ENCODE measurements around the gene GPR87.

GPR87 gene

DNA sequence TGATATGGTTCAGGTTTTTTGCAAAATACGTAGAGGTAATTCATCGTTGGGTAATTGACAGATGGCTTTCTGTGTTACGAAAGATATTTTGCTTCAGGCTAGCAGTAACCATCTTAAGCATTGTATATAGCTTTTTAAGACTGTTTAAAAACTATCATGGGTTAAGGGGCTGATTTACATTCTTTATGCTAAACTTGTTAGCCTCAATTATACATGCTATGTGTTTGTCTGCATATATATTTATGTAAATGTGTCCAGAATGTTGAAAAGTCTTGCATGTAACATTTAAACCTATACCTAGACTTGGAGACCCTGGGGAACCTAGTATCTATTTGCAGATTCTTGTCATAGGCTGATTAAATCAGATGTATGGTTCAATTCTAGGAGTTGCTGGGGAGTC is 27.2 kb downstream of the GPR87 start:
- Histone ChIP-seq H3K27me3 (ENCODE audit: insufficient read depth, poor library complexity, severe bottlenecking) (no peaks in the 10 kb centered on the region), H3K27ac (replicated peaks) (no peak overlapping the region), H3K4me3 (replicated peaks; ENCODE audit: insufficient read depth, low read length) (no peak overlapping the region)
- TF ChIP-seq POLR2AphosphoS5 (IDR thresholded peaks at IDR 0.05; ENCODE audit: low read depth) (no peak), SPI1 (IDR thresholded peaks at IDR 0.05; ENCODE audit: borderline replicate concordance, low read depth) (no peak), GABPA (IDR thresholded peaks at IDR 0.05; ENCODE audit: low read depth) (no peak)
- TF ChIP-seq, protein P1, sequence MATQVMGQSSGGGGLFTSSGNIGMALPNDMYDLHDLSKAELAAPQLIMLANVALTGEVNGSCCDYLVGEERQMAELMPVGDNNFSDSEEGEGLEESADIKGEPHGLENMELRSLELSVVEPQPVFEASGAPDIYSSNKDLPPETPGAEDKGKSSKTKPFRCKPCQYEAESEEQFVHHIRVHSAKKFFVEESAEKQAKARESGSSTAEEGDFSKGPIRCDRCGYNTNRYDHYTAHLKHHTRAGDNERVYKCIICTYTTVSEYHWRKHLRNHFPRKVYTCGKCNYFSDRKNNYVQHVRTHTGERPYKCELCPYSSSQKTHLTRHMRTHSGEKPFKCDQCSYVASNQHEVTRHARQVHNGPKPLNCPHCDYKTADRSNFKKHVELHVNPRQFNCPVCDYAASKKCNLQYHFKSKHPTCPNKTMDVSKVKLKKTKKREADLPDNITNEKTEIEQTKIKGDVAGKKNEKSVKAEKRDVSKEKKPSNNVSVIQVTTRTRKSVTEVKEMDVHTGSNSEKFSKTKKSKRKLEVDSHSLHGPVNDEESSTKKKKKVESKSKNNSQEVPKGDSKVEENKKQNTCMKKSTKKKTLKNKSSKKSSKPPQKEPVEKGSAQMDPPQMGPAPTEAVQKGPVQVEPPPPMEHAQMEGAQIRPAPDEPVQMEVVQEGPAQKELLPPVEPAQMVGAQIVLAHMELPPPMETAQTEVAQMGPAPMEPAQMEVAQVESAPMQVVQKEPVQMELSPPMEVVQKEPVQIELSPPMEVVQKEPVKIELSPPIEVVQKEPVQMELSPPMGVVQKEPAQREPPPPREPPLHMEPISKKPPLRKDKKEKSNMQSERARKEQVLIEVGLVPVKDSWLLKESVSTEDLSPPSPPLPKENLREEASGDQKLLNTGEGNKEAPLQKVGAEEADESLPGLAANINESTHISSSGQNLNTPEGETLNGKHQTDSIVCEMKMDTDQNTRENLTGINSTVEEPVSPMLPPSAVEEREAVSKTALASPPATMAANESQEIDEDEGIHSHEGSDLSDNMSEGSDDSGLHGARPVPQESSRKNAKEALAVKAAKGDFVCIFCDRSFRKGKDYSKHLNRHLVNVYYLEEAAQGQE (IDR thresholded peaks at IDR 0.05; ENCODE audit: insufficient replicate concordance, low read depth) = no peak
- TF ChIP-seq, protein P2, sequence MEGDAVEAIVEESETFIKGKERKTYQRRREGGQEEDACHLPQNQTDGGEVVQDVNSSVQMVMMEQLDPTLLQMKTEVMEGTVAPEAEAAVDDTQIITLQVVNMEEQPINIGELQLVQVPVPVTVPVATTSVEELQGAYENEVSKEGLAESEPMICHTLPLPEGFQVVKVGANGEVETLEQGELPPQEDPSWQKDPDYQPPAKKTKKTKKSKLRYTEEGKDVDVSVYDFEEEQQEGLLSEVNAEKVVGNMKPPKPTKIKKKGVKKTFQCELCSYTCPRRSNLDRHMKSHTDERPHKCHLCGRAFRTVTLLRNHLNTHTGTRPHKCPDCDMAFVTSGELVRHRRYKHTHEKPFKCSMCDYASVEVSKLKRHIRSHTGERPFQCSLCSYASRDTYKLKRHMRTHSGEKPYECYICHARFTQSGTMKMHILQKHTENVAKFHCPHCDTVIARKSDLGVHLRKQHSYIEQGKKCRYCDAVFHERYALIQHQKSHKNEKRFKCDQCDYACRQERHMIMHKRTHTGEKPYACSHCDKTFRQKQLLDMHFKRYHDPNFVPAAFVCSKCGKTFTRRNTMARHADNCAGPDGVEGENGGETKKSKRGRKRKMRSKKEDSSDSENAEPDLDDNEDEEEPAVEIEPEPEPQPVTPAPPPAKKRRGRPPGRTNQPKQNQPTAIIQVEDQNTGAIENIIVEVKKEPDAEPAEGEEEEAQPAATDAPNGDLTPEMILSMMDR (IDR thresholded peaks at IDR 0.05; ENCODE audit: insufficient read depth, low read length) = no peak
- DNase-seq (ENCODE audit: low read depth in 1 of 2, low spot score in 1 of 2) = no peak

DNA sequence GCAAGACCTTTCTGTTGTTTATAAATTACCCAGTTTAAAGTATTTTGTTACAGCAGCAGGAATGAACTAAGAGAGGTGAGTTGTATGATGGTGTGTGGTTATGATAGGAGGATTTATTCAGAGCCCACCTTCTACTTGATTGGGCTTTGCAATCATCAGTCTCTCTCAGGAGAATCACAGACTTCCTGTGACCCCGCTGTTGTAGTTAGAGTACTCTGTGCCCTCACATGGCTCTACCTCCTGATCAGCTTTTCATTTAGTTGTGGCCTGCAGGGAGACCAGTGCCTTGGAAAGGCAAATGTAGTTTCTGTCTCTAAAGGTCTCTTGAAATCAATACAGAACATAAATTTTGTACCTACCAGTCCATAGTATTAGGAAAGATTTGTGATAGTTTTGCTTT is 30.7 kb downstream of the GPR87 start:
- H3K27me3 ChIP-seq (ENCODE audit: insufficient read depth, poor library complexity, severe bottlenecking) = no peaks in the 10 kb centered on the region
- no peak for DNase-seq (ENCODE audit: low read depth in 1 of 2, low spot score in 1 of 2)
- TF ChIP-seq, protein P2 (IDR thresholded peaks at IDR 0.05; ENCODE audit: insufficient read depth, low read length) = no peak
- TF ChIP-seq, protein P1 (IDR thresholded peaks at IDR 0.05; ENCODE audit: insufficient replicate concordance, low read depth) = no peak
- no peak overlapping the region for H3K27ac ChIP-seq (replicated peaks)
- H3K4me3 ChIP-seq (replicated peaks; ENCODE audit: insufficient read depth, low read length) = no peak overlapping the region

DNA sequence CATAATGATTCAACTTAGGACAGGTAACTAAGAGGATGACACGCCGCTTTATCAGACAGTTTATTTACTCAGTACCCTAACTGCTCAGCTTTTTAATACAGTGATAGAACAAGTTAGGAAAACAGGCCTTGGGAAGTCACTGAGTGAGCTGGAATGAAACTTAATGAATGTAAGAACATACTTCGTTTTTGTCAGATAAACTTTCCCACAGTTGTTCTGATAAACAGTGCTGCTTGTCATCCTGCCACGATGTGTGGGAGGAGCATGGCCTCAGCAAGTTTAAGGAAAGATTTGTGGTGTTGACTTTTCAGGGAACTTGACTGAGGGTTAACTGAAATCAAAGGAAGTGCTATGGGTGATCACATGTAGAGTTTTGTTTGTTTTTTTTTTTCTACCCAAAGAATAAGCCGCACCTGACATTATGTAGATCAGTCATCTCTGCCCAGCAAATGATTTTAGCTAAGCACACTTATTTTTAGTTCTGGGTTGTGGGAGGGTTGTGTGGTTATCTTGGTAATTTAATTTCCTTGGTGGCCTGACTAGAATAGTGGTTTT is 32.6 kb downstream of the GPR87 start:
- no peak for DNase-seq (ENCODE audit: low read depth in 1 of 2, low spot score in 1 of 2)
- Histone ChIP-seq H3K4me3 (replicated peaks; ENCODE audit: insufficient read depth, low read length) (no peak overlapping the region), H3K27me3 (ENCODE audit: insufficient read depth, poor library complexity, severe bottlenecking) (no peaks in the 10 kb centered on the region), H3K27ac (replicated peaks) (no peak overlapping the region)
- TF ChIP-seq POLR2AphosphoS5 (IDR thresholded peaks at IDR 0.05; ENCODE audit: low read depth) (no peak), SPI1 (IDR thresholded peaks at IDR 0.05; ENCODE audit: borderline replicate concordance, low read depth) (no peak), GABPA (IDR thresholded peaks at IDR 0.05; ENCODE audit: low read depth) (no peak)
- TF ChIP-seq, protein P2 (IDR thresholded peaks at IDR 0.05; ENCODE audit: insufficient read depth, low read length) = no peak
- TF ChIP-seq, protein P1 (IDR thresholded peaks at IDR 0.05; ENCODE audit: insufficient replicate concordance, low read depth) = no peak

Data from HL-60 (cell line).